ENCODE data around the gene RAET1L.
"Not testable (repeated sequence)": the region's sequence is repeated elsewhere in the genome, so short reads cannot be mapped to it uniquely, and the experiment has no call there.

RAET1L gene

GRCh38 chr6:149968909-149969308, 56.4 kb downstream of the RAET1L start:
- not testable (repeated sequence) for H3K4me3 ChIP-seq (ENCODE audit: low read length); H2AFZ ChIP-seq (ENCODE audit: low read depth, low read length); H3K9me3 ChIP-seq (ENCODE audit: low read length); H3K36me3 ChIP-seq (ENCODE audit: insufficient read depth, low read length)
- H3K4me1 ChIP-seq (ENCODE audit: insufficient read depth, low read length): peaks cover 14% of the 10 kb centered on the region
- H3K27me3 ChIP-seq (ENCODE audit: insufficient read depth, low read length): peaks cover 42% of the 10 kb centered on the region
